EH (cell line): ENCODE measurements around the gene CD37.

Source experiments
- DNase-seq: peaks from one replicate; pipeline ENCODE4 v3.0.0-alpha.2; 2015; ENCODE audit warnings: low read depth

Gene CD37

DNA sequence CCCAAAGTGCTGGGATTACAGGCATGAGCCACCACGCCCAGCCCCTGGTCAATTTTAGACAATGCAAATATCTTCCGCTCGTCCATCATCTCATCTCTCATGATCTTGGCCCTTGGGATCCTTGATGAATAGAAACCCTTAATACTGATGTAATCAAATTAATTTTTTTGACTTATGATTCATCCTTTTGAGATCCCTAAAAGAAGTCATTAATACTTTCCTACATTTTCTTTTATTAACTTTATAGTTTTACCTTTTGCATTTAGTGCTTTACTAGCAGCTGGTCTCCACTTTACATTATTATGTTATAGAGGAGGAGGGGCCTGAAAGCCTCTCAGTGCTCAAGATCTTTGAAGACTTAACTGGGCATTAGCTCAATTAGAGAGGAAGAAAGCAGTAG lies 45.2 kb downstream of the CD37 start:
- DNase-seq = no peak

DNA sequence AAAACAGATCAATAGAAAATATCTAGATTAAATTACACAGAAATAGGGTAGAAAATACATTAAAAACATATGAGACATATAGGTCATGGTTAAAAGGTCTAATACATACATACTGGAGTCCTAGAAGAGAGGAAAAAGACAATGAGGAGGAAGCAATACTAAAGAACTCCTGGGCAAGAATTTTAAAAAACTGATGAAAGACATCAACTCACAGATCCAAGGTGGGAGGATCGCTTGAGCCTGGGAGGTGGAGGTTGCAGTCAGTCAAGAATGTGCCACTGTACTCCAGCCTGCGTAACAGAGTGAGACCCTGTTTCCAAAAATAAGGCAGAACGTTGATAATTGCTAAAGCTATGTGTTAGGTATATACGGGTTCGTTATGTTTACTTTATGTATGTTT lies 47.4 kb downstream of the CD37 start:
- DNase-seq = no peak

DNA sequence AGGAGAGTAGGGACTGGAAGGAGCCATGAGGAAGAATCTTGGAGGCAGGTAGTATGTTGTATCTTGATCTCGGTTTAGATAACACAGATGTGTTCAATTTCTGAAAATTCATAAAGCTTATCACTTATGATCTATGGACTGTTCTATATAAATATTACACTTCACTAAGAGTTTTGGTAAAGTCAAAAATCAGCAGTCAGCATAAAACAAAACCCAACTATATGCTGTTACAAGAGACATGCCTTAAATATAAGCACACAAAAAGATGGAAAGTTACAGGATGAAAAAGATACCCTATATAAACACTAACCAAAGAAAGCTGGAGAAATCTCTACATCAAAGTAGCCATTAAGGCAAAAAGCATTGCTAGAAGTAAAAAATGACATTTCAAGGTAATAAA lies 48.4 kb downstream of the CD37 start:
- no peak for DNase-seq

DNA sequence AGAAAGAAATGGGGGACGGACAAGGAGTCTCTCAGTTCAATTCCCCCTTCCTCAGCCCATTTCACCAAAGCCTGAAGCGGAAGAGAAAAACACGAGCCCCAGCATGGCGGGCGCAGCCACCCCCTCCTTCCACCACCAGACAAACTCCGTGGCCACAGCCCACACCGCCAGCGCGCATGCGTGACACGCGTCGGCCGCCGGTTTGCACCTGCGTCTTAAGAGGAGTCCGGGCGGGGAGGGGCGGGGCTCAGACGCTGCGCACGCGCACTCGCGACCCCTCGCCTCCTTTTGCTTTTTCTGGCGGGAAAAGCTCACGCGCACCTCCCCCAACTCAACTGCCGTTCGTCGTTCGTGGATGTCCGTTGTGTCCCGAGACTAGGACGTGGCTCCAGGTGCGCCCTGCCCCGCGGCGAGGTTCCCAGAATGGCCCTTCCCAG lies 52.7 kb downstream of the CD37 start, which contains the start of gene KASH5:
Gene KASH5, plus strand, starts transcription at position 314 of the 437 bp plus-strand sequence. CDS start 2,635 bp downstream, outside the sequence.
- no peak for DNase-seq

DNA sequence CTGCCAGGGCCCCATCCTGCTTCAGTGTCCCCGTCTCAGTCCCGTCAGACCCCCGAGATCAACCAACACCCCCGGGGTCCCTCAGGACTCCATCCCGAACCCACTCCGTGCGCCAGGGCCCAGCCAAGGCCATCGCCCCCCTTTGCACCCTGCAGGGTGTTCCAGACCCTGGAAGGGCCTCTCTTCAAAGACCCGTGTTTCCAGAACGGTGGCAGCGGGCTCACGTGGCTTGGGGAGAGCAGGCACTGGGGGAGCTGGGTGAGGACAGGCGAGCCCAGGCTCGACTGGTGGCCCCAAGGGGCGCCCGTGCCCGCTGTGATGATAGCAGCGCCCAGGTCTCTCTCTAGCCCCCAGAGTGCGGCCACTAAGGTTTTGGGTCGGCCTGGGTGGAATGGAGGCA lies 54.2 kb downstream of the CD37 start:
- no peak for DNase-seq
